Liver (tissue), 9 donors: ENCODE measurements around the gene MGAT5. TPM values are rescaled to one million over a fixed set of nuclear protein-coding genes. Genes with fewer than 3 reads are reported as not detected.

Experiments used
- DNase-seq: peaks from one replicate; pipeline ENCODE4 v3.0.0-alpha.2; 2017; ENCODE audit warnings: low spot score
- H3K27ac ChIP-seq, 2 donors: one replicate each; pipeline ENCODE4 v1.7.0; 2013; ENCODE audit warnings: inconsistent platforms in 2 of 2, low read length in 2 of 2, control low read depth in 1 of 2, low read depth in 1 of 2, mild to moderate bottlenecking in 1 of 2
- H3K27me3 ChIP-seq, 4 donors: one replicate each; pipeline versions ENCODE4 v1.6.1 to v1.7.0; 2013; ENCODE audit warnings: low read length in 3 of 4, inconsistent platforms in 1 of 4, mild to moderate bottlenecking in 1 of 4, moderate library complexity in 1 of 4; ENCODE audit not compliant: control insufficient read depth in 4 of 4, insufficient read depth in 4 of 4
- H3K36me3 ChIP-seq, 4 donors: one replicate each; pipeline versions ENCODE4 v1.6.1 to v1.7.0; 2013; ENCODE audit warnings: low read length in 3 of 4, mild to moderate bottlenecking in 3 of 4, low read depth in 1 of 4, moderate library complexity in 1 of 4; ENCODE audit not compliant: control insufficient read depth in 4 of 4, insufficient read depth in 3 of 4
- H3K4me1 ChIP-seq, 4 donors: one replicate each; pipeline versions ENCODE4 v1.6.1 to v1.7.0; 2013; ENCODE audit warnings: low read length in 3 of 4, mild to moderate bottlenecking in 3 of 4, moderate library complexity in 1 of 4; ENCODE audit not compliant: control insufficient read depth in 4 of 4, insufficient read depth in 4 of 4
- H3K4me3 ChIP-seq, 3 donors: one replicate each; pipeline versions ENCODE4 v1.6.1 to v1.7.0; 2013; ENCODE audit warnings: low read length in 3 of 3, control low read depth in 1 of 3, low read depth in 1 of 3, mild to moderate bottlenecking in 1 of 3
- H3K9ac ChIP-seq, 2 donors: one replicate each; pipeline ENCODE4 v1.7.0; 2013; ENCODE audit warnings: low read length in 2 of 2, mild to moderate bottlenecking in 2 of 2, moderate library complexity in 2 of 2, control low read depth in 1 of 2, low read depth in 1 of 2
- H3K9me3 ChIP-seq, 4 donors: one replicate each; pipeline versions ENCODE4 v1.6.1 to v1.7.0; 2013; ENCODE audit warnings: low read length in 3 of 4; ENCODE audit not compliant: control insufficient read depth in 4 of 4
- ATF3 ChIP-seq: IDR thresholded peaks from 2 replicates; pipeline ENCODE4 v1.6.1; 2016; ENCODE audit warnings: antibody characterized with exemption
- CTCF ChIP-seq: fragments of 150-350 bp; IDR thresholded peaks from 2 replicates; pipeline ENCODE4 v1.5.1; 2017; ENCODE audit warnings: improper control_type of control experiment, low read depth, low read length; ENCODE audit not compliant: missing input control
- EGR1 ChIP-seq, 2 donors: IDR thresholded peaks; 2 replicates each; pipeline ENCODE4 v1.6.1; 2016 to 2018; ENCODE audit warnings: antibody characterized with exemption in 2 of 2, low read depth in 2 of 2
- FOXA1 ChIP-seq: IDR thresholded peaks from 2 replicates; pipeline ENCODE4 v1.6.1; 2016; ENCODE audit warnings: antibody characterized with exemption
- FOXA2 ChIP-seq: IDR thresholded peaks from 2 replicates; pipeline ENCODE4 v1.6.1; 2016; ENCODE audit warnings: antibody characterized with exemption
- GABPA ChIP-seq, 2 donors: IDR thresholded peaks in 1 of 2; conservative IDR thresholded peaks in 1 of 2; 2 replicates each; pipeline ENCODE4 v1.6.1; 2016; ENCODE audit warnings: antibody characterized with exemption in 2 of 2, mild to moderate bottlenecking in 1 of 2, moderate library complexity in 1 of 2
- NR2F2 ChIP-seq: IDR thresholded peaks from 2 replicates; pipeline ENCODE4 v1.6.1; 2016; ENCODE audit warnings: antibody characterized with exemption
- RAD21 ChIP-seq, 2 donors: IDR thresholded peaks; 2 replicates each; pipeline ENCODE4 v1.6.1; 2016; ENCODE audit warnings: antibody characterized with exemption in 2 of 2, mild to moderate bottlenecking in 2 of 2
- RXRA ChIP-seq, 2 donors: IDR thresholded peaks; 2 replicates each; pipeline ENCODE4 v1.6.1; 2017 to 2018; ENCODE audit warnings: antibody characterized with exemption in 2 of 2, mild to moderate bottlenecking in 1 of 2
- SP1 ChIP-seq: IDR thresholded peaks from 2 replicates; pipeline ENCODE4 v1.6.1; 2018; ENCODE audit warnings: antibody characterized with exemption, mild to moderate bottlenecking
- TAF1 ChIP-seq: conservative IDR thresholded peaks from 2 replicates; pipeline ENCODE4 v1.6.1; 2016; ENCODE audit warnings: antibody characterized with exemption, mild to moderate bottlenecking
- YY1 ChIP-seq: IDR thresholded peaks from 2 replicates; pipeline ENCODE4 v1.6.1; 2016; ENCODE audit warnings: antibody characterized with exemption, mild to moderate bottlenecking
- ZBTB33 ChIP-seq: IDR thresholded peaks from 2 replicates; pipeline ENCODE4 v1.6.1; 2016; ENCODE audit warnings: antibody characterized with exemption
- WGBS: extraction: QIAGEN DNeasy Blood & Tissue Kit; methylation state at CpG from one replicate; pipeline ENCODE4 v1.1.7; 2013; 5-methylcytosine and 5-hydroxymethylcytosine counted together
- polyA plus RNA-seq, 2 donors: library from polyadenylated mRNA; stranded (reverse) in 1 of 2; unstranded in 1 of 2; fragments of 200-250 nt in 1 of 2; fragments of >200 nt in 1 of 2; fragmentation: Nextera tagmentation in 1 of 2; extraction: Ambion mirVana in 1 of 2; gene quantifications; one replicate each; pipeline versions ENCODE4 v1.2.1 to v1.2.3, GENCODE V29; 2013 to 2015
- total RNA-seq, 2 donors: library from RNA; depleted of rRNA; stranded (reverse); fragments of >200 nt; gene quantifications; one replicate each; pipeline ENCODE4 v1.2.3, GENCODE V29; 2014
- donor health status: healthy.
- donor health status: healthy.
- donor health status: healthy.
- donor health status: healthy.
- donor health status: healthy.

MGAT5 gene
- total and polyA plus RNA-seq, 4 donors, result 1.8 to 12.7 (median 5.6) TPM

GRCh38 chr2:134250840-134251461 lies 2.9 kb upstream of the MGAT5 start:
- WGBS, result 91% methylated on average over 8 of the region's 8 CpGs
- Histone ChIP-seq H3K27me3 (no peaks in the 10 kb centered on the region), H3K4me3 (no peak overlapping the region), H3K4me1 (peaks cover 0 to 9% (median 3%) of the 10 kb centered on the region in 4 donors), H3K9me3 (no peaks in the 10 kb centered on the region), H3K36me3 (peaks cover 0 to 2% (median 0%) of the 10 kb centered on the region in 4 donors), H3K27ac (no peak overlapping the region), H3K9ac (no peak overlapping the region)
- TF ChIP-seq FOXA2 (no peak), YY1 (no peak), RXRA (IDR thresholded peaks at IDR 0.05) (no peak), NR2F2 (no peak), TAF1 (no peak), SP1 (no peak), CTCF (no peak), ZBTB33 (no peak), ATF3 (no peak), FOXA1 (no peak), EGR1 (IDR thresholded peaks at IDR 0.05; ENCODE audit: low read depth in 2 of 2) (no peak), RAD21 (IDR thresholded peaks at IDR 0.05) (no peak), GABPA (IDR thresholded peaks at IDR 0.05 in 1 of 2, conservative IDR thresholded peaks at IDR 0.05 in 1 of 2) (no peak)
- DNase-seq, result no peak

- DNase-seq, result no peak
- Histone ChIP-seq H3K27ac (no peak overlapping the region), H3K4me1 (peaks cover 0 to 9% (median 3%) of the 10 kb centered on the region in 4 donors), H3K36me3 (peaks cover 0 to 2% (median 0%) of the 10 kb centered on the region in 4 donors), H3K27me3 (no peaks in the 10 kb centered on the region), H3K9ac (no peak overlapping the region), H3K9me3 (no peaks in the 10 kb centered on the region), H3K4me3 (no peak overlapping the region)
- TF ChIP-seq NR2F2, result no peak
- whole genome bisulfite sequencing, result 90% methylated on average over 4 of the region's 4 CpGs
Measured at GRCh38 chr2:134252092-134252750, 1.7 kb upstream of the MGAT5 start.
